Thoracic aorta (tissue), 2 donors: ENCODE results near the gene FOCAD. TPM values are rescaled to one million over a fixed set of nuclear protein-coding genes. Genes with fewer than 3 reads are reported as not detected.

ENCODE experiments used
- ATAC-seq: fragments of 150-250 bp; one replicate; pipeline ENCODE4 v1.8.0; 2017; ENCODE audit warnings: low read depth; ENCODE audit not compliant: insufficient number of reproducible peaks, low FRiP score
- DNase-seq: peaks from one replicate; pipeline ENCODE4 v3.0.0-alpha.2; 2020; ENCODE audit warnings: low spot score
- H3K27ac ChIP-seq, 2 donors: fragments of 200-600 bp; sonication (generic); 1 replicate in 1 of 2; 2 replicates in 1 of 2; pipeline ENCODE4 v1.5.1; 2016; ENCODE audit warnings: mild to moderate bottlenecking in 2 of 2, moderate library complexity in 2 of 2
- H3K27me3 ChIP-seq: fragments of 200-600 bp; sonication (generic); replicated peaks from 2 replicates; pipeline ENCODE4 v1.6.0; 2016; ENCODE audit warnings: mild to moderate bottlenecking; ENCODE audit not compliant: insufficient read depth
- H3K36me3 ChIP-seq: fragments of 200-600 bp; sonication (generic); one replicate; pipeline ENCODE4 v1.5.1; 2016
- H3K4me1 ChIP-seq, 2 donors: fragments of 200-600 bp; sonication (generic); 1 replicate in 1 of 2; 2 replicates in 1 of 2; pipeline versions ENCODE4 v1.5.1 to v1.6.0; 2016; ENCODE audit warnings: low read depth in 2 of 2, mild to moderate bottlenecking in 1 of 2; ENCODE audit not compliant: control insufficient read depth in 1 of 2
- H3K4me3 ChIP-seq: fragments of 200-600 bp; sonication (generic); 2 replicates; pipeline ENCODE4 v1.5.1; 2016; ENCODE audit warnings: mild to moderate bottlenecking
- H3K9me3 ChIP-seq: fragments of 200-600 bp; sonication (generic); 2 replicates; pipeline ENCODE4 v1.5.1; 2016
- CTCF ChIP-seq: fragments of 200-600 bp; sonication (generic); IDR thresholded peaks from one replicate; pipeline ENCODE4 v1.5.1; 2019; ENCODE audit warnings: antibody characterized with exemption
- total RNA-seq, 2 donors: library from RNA; depleted of rRNA; stranded (reverse); fragments of >200 nt; gene quantifications; one replicate each; pipeline versions ENCODE4 v1.1.0 to v1.2.3, GENCODE V29; 2016

The FOCAD gene
- total RNA-seq, 2 donors from 2014 or later: 33.1 to 45.9 TPM

- Histone ChIP-seq H3K27ac (no peak overlapping the region), H3K27me3 (no peaks in the 10 kb centered on the region), H3K4me1 (no peaks in the 10 kb centered on the region), H3K4me3 (no peak overlapping the region), H3K9me3 (no peaks in the 10 kb centered on the region), H3K36me3 (no peaks in the 10 kb centered on the region)
- ATAC-seq (no peak), DNase-seq (no peak)
- TF ChIP-seq CTCF: no peak
Observed at GRCh38 chr9:20781092-20781491, 97.0 kb downstream of the FOCAD start.

GRCh38 chr9:20782289-20782688 lies 98.2 kb downstream of the FOCAD start:
- no peak overlapping the region for H3K4me3 ChIP-seq
- no peak overlapping the region for H3K27ac ChIP-seq
- ATAC-seq: no peak
- H3K36me3 ChIP-seq: no peaks in the 10 kb centered on the region
- no peaks in the 10 kb centered on the region for H3K27me3 ChIP-seq
- TF ChIP-seq CTCF: no peak
- no peak for DNase-seq
- no peaks in the 10 kb centered on the region for H3K4me1 ChIP-seq
- no peaks in the 10 kb centered on the region for H3K9me3 ChIP-seq

- no peak for DNase-seq
- Histone ChIP-seq H3K4me1 (no peaks in the 10 kb centered on the region), H3K9me3 (no peaks in the 10 kb centered on the region), H3K4me3 (no peak overlapping the region), H3K36me3 (no peaks in the 10 kb centered on the region), H3K27ac (no peak overlapping the region), H3K27me3 (no peaks in the 10 kb centered on the region)
- no peak for TF ChIP-seq CTCF
- ATAC-seq: no peak
Observed at GRCh38 chr9:20783057-20784038, 99.3 kb downstream of the FOCAD start.

- H3K4me3 ChIP-seq: no peak overlapping the region
- H3K27ac ChIP-seq: no peak overlapping the region
- TF ChIP-seq CTCF: no peak
- ATAC-seq: no peak
- H3K36me3 ChIP-seq: no peaks in the 10 kb centered on the region
- H3K27me3 ChIP-seq: no peaks in the 10 kb centered on the region
- DNase-seq: no peak
- H3K9me3 ChIP-seq: no peaks in the 10 kb centered on the region
- H3K4me1 ChIP-seq: no peaks in the 10 kb centered on the region
Observed at GRCh38 chr9:20784196-20784595, 100.1 kb downstream of the FOCAD start.

- no peak overlapping the region for H3K4me3 ChIP-seq
- no peak overlapping the region for H3K27ac ChIP-seq
- DNase-seq (no peak), ATAC-seq (no peak)
- H3K4me1 ChIP-seq: no peaks in the 10 kb centered on the region
- no peaks in the 10 kb centered on the region for H3K27me3 ChIP-seq
- H3K9me3 ChIP-seq: no peaks in the 10 kb centered on the region
- H3K36me3 ChIP-seq: no peaks in the 10 kb centered on the region
- no peak for TF ChIP-seq CTCF
Observed at GRCh38 chr9:20786807-20787206, 102.7 kb downstream of the FOCAD start.
